Measurements from ENCODE around the gene PODXL2. TPM values are rescaled to one million over a fixed set of nuclear protein-coding genes. Genes with fewer than 3 reads are reported as not detected.
"Not testable (repeated sequence)": the region's sequence is repeated elsewhere in the genome, so short reads cannot be mapped to it uniquely, and the experiment has no call there.

PODXL2 gene
- total and polyA plus RNA-seq, 2 experiments from 2014 or later: 18.4 to 57.6 TPM

DNA sequence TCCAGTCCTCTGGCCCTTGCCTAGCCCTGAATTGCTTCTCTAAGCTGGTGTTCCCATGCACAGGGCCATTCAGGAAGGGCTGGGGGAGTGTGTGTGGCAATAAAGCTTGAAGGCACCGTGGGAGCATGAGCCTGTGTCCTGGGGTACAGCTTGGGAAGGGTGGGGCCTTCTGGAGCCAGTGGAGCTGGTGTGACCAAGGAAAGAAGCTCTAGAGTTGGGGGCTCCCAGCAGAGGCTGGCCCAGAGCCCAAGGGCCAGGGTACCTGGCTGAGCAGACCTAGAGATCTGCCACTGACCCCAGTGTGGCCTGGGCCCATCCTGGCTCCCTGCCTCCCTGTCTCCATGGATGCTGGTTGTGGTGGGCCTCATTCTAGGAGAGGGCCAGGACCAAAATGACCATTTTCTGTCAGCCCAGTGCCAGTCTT is 51.8 kb downstream of the PODXL2 start:
- TF ChIP-seq NANOG (IDR thresholded peaks at IDR 0.05; ENCODE audit: borderline replicate concordance) (no peak), CREB1 (CRISPR knock-in tag; IDR thresholded peaks at IDR 0.05; ENCODE audit: low read depth) (no peak), STAT1 (IDR thresholded peaks at IDR 0.05; ENCODE audit: unreplicated experiment) (no peak), ZNF114 (CRISPR knock-in tag; IDR thresholded peaks at IDR 0.05) (no peak), EZH2 (IDR thresholded peaks at IDR 0.05; ENCODE audit: low read depth, unreplicated experiment) (no peak)
- TF ChIP-seq, protein P1, sequence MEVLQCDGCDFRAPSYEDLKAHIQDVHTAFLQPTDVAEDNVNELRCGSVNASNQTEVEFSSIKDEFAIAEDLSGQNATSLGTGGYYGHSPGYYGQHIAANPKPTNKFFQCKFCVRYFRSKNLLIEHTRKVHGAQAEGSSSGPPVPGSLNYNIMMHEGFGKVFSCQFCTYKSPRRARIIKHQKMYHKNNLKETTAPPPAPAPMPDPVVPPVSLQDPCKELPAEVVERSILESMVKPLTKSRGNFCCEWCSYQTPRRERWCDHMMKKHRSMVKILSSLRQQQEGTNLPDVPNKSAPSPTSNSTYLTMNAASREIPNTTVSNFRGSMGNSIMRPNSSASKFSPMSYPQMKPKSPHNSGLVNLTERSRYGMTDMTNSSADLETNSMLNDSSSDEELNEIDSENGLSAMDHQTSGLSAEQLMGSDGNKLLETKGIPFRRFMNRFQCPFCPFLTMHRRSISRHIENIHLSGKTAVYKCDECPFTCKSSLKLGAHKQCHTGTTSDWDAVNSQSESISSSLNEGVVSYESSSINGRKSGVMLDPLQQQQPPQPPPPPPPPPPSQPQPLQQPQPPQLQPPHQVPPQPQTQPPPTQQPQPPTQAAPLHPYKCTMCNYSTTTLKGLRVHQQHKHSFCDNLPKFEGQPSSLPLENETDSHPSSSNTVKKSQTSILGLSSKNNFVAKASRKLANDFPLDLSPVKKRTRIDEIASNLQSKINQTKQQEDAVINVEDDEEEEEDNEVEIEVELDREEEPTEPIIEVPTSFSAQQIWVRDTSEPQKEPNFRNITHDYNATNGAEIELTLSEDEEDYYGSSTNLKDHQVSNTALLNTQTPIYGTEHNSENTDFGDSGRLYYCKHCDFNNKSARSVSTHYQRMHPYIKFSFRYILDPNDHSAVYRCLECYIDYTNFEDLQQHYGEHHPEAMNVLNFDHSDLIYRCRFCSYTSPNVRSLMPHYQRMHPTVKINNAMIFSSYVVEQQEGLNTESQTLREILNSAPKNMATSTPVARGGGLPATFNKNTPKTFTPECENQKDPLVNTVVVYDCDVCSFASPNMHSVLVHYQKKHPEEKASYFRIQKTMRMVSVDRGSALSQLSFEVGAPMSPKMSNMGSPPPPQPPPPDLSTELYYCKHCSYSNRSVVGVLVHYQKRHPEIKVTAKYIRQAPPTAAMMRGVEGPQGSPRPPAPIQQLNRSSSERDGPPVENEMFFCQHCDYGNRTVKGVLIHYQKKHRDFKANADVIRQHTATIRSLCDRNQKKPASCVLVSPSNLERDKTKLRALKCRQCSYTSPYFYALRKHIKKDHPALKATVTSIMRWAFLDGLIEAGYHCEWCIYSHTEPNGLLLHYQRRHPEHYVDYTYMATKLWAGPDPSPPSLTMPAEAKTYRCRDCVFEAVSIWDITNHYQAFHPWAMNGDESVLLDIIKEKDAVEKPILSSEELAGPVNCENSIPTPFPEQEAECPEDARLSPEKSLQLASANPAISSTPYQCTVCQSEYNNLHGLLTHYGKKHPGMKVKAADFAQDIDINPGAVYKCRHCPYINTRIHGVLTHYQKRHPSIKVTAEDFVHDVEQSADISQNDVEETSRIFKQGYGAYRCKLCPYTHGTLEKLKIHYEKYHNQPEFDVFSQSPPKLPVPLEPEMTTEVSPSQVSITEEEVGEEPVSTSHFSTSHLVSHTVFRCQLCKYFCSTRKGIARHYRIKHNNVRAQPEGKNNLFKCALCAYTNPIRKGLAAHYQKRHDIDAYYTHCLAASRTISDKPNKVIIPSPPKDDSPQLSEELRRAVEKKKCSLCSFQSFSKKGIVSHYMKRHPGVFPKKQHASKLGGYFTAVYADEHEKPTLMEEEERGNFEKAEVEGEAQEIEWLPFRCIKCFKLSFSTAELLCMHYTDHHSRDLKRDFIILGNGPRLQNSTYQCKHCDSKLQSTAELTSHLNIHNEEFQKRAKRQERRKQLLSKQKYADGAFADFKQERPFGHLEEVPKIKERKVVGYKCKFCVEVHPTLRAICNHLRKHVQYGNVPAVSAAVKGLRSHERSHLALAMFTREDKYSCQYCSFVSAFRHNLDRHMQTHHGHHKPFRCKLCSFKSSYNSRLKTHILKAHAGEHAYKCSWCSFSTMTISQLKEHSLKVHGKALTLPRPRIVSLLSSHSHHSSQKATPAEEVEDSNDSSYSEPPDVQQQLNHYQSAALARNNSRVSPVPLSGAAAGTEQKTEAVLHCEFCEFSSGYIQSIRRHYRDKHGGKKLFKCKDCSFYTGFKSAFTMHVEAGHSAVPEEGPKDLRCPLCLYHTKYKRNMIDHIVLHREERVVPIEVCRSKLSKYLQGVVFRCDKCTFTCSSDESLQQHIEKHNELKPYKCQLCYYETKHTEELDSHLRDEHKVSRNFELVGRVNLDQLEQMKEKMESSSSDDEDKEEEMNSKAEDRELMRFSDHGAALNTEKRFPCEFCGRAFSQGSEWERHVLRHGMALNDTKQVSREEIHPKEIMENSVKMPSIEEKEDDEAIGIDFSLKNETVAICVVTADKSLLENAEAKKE (CRISPR knock-in tag; IDR thresholded peaks at IDR 0.05): no peak
- Mint-ChIP-seq H3K27ac (no peak overlapping the region), H3K4me1 (peaks cover 9% of the 10 kb centered on the region), H3K9me3 (no peaks in the 10 kb centered on the region; the same call in 2 of the 3 replicates), H3K4me3 (no peak overlapping the region), H3K36me3 (ENCODE audit: low read depth) (no peaks in the 10 kb centered on the region), H3K27me3 (ENCODE audit: insufficient read depth, low read depth, poor library complexity) (peaks cover 10% of the 10 kb centered on the region)
- Histone ChIP-seq H3K4me1 (ENCODE audit: insufficient read depth) (peaks cover 3% of the 10 kb centered on the region; the same call in 1 of the 2 replicates), H4K20me1 (replicated peaks; ENCODE audit: insufficient read depth) (no peaks in the 10 kb centered on the region), H2AFZ (no peak overlapping the region), H3K27me3 (ENCODE audit: insufficient read depth) (no peaks in the 10 kb centered on the region), H3K9me2 (ENCODE audit: insufficient read depth) (no peaks in the 10 kb centered on the region), H3K79me2 (replicated peaks; ENCODE audit: insufficient read depth) (no peaks in the 10 kb centered on the region), H3K27ac (ENCODE audit: low read depth) (no peak overlapping the region), H3K36me3 (ENCODE audit: insufficient read depth) (no peaks in the 10 kb centered on the region), H3F3A (replicated peaks; ENCODE audit: low read depth) (no peaks in the 10 kb centered on the region), H3K4me3 (no peak overlapping the region), H3K4me2 (no peak overlapping the region)
- ATAC-seq (no peak), DNase-seq (ENCODE audit: low spot score) (no peak)

DNA sequence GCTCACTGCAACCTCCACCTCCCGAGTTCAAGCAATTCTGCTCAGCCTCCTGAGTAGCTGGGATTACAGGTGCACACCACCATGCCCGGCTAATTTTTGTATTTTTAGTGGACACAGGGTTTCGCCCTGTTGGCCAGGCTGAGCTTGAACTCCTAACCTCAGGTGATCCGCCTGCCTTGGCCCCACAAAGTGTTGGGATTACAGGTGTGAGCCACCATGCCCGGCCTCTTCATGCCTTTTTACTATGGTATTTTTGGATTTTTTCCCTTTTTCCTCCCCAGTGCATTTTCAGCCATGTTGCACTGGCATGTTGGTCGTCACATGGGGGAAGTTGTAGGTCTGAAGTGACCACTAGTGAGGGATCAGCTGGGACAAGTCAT is 53.2 kb downstream of the PODXL2 start:
- H3K4me3 ChIP-seq; ATAC-seq; H3K4me1 ChIP-seq (ENCODE audit: insufficient read depth); H3K27me3 ChIP-seq (ENCODE audit: insufficient read depth); H3K4me2 ChIP-seq; H3K9me3 Mint-ChIP-seq; DNase-seq (ENCODE audit: low spot score); H3K4me3 Mint-ChIP-seq; H3K4me1 Mint-ChIP-seq; H3F3A ChIP-seq (replicated peaks; ENCODE audit: low read depth); H2AFZ ChIP-seq; H3K36me3 ChIP-seq (ENCODE audit: insufficient read depth); H3K36me3 Mint-ChIP-seq (ENCODE audit: low read depth); H3K27ac ChIP-seq (ENCODE audit: low read depth); H3K9me2 ChIP-seq (ENCODE audit: insufficient read depth); H4K20me1 ChIP-seq (replicated peaks; ENCODE audit: insufficient read depth); H3K79me2 ChIP-seq (replicated peaks; ENCODE audit: insufficient read depth); H3K27ac Mint-ChIP-seq: not testable (repeated sequence)
- H3K27me3 Mint-ChIP-seq (ENCODE audit: insufficient read depth, low read depth, poor library complexity): peaks cover 10% of the 10 kb centered on the region
